Measurements from ENCODE around the gene TFAP2C.

TFAP2C gene

DNA sequence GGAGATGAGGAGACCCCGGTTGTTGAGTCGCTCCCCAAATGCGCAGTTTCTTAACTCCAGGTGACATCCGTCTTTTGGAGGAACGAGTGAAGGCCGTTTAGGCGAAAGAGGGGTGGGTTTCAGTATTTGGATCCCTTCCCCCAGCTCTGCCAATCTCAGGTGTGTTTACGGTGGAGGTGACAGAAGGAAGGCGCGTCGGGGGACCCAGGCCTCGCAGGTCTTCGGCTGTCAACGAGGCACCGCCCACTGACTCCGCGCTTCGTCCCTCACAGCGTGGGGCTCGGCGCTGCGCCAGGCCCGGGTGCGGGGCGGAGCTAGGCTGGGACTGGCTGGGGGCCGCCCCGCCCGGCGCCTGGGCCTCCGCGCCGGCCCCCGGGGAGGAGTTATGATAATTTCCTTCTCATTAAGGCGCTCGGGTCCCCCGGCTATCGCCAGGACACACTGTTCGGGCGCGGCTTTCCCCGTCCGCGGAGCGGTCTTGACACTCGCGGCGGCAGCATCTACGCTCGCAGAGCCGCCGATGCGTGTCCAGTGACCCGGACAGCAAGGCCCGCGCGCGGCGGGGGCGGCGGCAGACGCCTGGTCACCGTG is at the start of gene TFAP2C:
Gene TFAP2C (plus strand): TSS at position 434 of the 591 bp plus-strand sequence. CDS start 239 bp downstream, outside the sequence.
- no peak for DNase-seq

GRCh38 chr20:56580226-56580625 is 48.9 kb upstream of the TFAP2C start:
- DNase-seq: no peak

DNA sequence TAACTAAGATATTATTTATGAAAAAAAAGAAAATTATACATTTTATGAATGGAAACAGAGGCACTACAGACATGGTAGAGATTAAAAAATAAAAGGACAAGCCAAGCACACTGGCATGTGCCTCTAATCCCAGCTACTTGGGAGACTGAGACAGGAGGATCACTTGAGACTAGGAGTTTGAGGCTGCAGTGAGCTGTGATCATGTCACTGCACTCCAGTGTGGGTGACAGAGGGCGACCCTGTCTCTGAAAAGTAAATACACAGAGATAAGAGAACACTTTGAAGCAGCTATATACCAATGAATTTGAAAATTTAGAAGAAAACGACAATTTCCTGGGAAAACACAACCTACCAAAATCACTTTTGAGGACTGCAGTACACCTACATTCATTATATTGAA is 47.4 kb upstream of the TFAP2C start:
- no peak for DNase-seq

- no peak for DNase-seq
These were observed 46.6 kb upstream of the TFAP2C start for GRCh38 chr20:56582542-56582941.

DNA sequence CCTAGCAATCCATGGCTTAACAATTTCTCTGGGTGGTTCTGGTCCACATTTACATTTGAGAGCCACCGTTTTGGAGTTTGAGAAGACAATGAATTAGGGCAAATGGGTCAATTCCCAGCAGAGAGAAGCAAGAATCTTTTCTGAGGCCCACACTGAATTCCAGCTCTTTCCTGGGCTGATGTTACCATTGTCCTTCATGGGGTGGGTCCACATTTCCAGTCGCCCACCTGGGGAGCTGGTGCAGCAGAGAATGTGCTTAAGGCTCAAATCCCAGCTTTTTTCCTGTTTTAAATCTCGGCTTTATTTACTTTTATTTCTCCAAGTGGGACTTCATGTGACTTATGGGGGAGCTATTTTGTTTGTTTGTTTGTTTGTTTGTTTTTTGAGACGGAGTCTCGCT is 44.2 kb upstream of the TFAP2C start:
- no peak for DNase-seq

GRCh38 chr20:56587307-56588041 is 41.6 kb upstream of the TFAP2C start:
- DNase-seq: no peak

DNA sequence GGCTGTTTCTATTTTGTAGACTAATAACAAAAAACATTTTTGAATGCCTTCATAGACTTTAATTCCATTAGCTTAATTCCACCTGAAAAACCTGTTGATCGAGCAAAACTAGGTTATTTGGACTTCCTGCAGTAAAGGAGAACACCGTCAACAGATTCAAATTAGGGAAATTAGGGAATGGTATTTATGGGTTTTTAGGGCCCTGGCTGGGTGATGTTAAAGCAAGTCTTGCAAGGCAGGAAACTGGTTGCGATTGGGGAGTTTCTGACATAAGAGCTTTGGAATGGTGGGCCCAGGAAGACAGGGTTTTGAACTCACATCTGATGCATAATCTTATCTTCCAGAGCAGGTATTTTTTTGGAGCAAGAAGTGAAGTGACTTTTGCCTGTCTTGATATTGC is 40.1 kb upstream of the TFAP2C start:
- DNase-seq: no peak

- no peak for DNase-seq
These were observed 39.5 kb upstream of the TFAP2C start for GRCh38 chr20:56589633-56590032.

DNA sequence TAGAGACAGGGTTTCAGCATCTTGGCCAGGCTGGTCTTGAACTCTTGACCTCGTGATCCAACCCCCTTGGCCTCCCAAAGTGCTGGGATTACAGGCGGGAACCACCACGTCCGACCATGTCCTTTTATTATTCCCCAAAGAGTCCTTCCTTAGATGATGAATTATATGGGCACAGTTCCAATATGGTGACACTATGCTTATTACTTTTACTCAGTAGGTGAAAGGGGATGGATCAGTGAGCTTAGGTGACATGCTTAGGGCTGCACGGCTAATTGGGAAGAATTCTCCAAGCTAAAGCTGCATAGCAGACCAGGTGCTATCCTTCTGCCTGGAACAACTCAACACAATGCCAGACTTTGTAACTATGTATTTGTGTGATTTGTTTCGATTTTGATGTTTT is 38.2 kb upstream of the TFAP2C start:
- DNase-seq: no peak

GRCh38 chr20:56592211-56592610 is 36.9 kb upstream of the TFAP2C start:
- no peak for DNase-seq

GRCh38 chr20:56592817-56593216 is 36.3 kb upstream of the TFAP2C start:
- DNase-seq: no peak

DNA sequence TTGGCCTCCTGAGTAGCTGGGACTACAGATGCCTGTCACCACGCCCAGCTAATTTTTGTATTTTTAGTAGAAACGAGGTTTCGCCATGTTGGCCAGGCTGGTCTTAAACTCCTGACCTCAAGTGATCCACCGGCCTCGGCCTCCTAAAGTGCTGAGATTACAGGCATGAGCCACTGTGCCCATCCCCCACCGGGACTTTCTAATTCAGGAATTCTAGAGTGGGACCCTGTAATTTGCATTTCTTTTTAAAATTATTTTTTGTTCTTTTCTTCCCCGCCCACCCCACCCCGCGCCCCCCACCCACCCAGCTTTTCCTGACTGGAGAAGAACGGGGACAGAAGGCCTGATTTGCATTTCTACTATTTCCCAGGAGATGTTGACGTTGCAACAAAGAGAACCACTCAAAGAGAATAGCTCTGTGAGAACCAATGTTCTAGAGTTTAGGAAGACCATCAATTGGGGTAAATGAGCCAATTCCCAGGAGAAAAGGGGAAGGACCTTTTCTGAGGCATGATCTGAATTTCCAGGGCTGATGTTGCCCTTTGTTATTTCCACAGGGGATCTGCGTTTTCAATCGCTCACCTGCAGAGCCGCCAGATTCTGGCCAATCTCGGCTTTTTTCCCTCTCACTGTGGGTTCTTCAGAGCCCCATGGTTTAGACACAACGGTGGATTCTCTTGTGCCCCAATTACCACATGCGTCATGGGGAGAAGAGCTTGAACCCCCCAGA is 33.2 kb upstream of the TFAP2C start:
- no peak for DNase-seq

- DNase-seq: no peak
These were observed 27.9 kb upstream of the TFAP2C start for GRCh38 chr20:56601166-56601565.

DNA sequence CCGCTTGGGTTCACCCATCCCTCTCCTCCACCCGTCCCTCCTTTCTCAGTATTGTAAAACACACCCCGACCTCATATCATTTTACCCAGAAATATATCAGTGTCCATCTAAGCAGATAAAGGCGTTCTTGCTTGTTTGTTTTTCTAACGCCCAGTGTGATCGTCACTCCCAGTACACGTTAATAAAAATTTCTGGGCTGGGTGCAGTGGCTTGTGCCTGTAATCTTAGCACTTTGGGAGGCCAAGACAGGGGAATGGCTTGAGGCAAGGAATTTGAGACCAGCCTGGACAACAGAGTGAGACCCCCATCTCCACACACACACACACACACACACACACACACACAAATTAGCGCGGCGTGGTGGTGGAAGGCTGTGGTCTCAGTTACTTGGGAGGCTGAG is 24.4 kb upstream of the TFAP2C start:
- DNase-seq: no peak

DNA sequence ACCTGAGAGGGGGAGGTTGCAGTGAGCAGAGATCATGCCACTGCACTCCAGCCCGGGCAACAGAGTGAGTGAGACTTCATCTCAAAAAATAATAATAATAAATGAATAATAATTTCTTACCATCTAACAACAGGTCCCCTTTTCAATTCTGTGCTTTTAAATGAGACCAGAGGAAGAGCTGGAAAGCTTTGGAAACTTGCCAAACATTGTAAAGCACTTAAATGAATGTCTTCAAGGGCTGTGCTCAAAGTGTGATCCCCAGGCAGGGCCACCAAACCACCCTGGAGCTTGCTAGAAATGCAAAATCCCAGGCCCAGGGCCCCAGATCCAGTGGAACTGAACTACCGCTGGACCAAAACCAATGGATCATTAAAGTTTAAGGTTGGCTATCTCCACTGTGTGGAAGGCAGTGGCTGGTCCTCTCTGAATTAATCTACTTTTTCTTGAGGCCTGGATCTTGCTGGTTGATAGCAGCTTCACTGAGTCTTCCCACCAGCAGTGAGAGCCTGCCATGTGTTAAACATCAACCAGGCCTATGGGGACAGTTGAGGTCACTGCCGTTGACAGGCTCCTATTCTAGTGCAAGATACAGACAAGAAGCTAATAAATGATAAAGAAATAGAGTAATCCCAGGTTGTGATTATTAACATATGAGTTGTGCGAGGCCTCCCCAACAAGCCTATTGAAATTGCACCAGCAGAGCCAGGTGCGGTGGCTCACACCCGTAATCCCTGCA is 23.7 kb upstream of the TFAP2C start:
- DNase-seq: no peak

GRCh38 chr20:56606174-56606945 is 22.7 kb upstream of the TFAP2C start:
- DNase-seq: no peak

DNA sequence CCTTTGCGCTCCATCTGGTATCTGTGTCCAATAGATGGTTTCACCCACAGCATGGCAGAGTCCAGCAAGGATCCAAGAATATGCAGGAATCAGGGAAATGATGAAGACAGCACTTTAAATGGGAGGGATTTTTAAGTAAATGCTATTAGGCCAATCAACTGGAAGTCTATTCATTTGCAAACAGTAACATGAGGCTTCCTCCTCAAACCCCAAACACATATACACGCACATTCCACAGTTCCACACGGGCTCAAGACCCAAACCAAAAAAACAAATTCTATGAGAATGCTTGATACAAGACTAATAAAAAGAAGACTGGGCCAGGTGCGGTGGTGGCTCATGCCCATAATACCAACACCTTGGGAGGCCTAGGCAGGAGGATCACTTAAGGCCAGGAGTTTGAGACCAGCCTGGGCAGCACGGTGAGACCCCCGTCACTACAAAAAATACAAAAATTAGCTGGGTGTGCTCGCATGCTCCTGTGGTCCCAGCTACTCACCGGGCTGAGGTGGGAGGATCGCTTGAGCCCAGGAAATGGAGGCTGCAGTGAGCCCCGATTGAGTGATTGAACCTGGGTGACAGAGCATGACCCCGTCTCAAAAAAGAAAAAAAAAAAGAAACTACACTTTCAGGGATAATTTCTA is 21.9 kb upstream of the TFAP2C start:
- DNase-seq: no peak

DNA sequence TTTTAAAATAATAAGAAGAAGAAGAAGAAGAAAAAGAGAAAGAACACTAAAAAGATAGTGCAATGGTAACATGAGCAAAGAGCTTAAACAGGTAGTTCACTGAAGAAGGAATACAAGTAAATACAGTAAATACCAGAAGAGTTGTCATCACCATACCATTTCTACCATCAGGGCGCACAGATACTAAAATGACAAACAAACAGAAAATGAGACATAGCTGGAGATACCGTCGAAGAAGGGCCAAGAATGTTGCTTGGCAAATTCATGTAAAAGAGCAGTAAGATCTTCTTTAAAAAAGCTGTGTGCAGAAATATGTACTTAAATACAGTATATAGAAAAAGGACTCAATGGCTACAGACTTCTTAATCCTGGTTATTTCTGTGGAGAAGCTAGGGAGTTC is 20.7 kb upstream of the TFAP2C start:
- no peak for DNase-seq

GRCh38 chr20:56609321-56609720 is 19.8 kb upstream of the TFAP2C start:
- no peak for DNase-seq

DNA sequence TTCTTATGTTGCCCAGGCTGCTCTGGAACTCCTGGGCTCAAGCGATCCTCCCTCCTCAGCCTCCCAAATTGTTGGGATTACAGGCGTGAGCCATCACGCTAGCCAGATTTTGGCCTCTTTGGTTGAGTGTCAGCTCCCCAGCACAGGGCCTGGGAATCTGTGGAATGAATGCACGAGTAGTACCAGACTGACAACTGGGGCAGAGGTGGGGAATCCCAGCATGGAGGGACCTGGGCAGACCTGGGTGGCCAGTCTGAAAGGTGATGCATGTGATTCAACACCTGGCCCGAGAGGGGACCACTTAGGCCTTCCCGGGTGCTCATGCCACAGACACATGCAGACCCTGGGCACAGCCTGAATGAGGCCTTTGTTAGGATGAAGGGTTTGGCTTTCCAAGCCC is 19.0 kb upstream of the TFAP2C start:
- no peak for DNase-seq

DNA sequence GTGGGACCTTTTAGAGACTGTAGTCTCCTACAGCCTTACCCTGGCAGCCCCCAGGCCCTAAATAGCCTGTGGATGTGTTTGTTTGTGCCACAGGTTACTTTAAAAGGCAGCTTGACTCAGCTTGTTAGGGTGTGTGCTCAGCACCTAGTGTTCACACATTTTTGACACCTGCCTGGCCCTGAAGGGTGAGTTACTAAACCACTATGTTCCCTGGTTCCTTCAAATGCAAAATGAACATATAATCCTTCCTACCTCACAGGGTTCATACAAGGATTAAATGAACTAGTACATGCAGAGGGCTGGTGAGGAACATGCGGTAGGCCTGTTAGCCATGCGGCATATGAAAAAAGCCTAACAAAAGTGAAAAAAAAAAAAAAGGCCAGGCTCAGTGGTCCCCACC is 14.9 kb upstream of the TFAP2C start:
- no peak for DNase-seq

- no peak for DNase-seq
These were observed 12.4 kb upstream of the TFAP2C start for GRCh38 chr20:56616716-56617115.

All from activated naive CD4-positive, alpha-beta T cell (primary cell).